Stimulated activated CD4-positive, alpha-beta T cell treated with anti-CD3 and anti-CD28 coated beads, Interleukin-1b, Interleukin-23, amount 100 ng/mL, for 48 hours (primary cell): ENCODE measurements around the gene MTCH2.
A peak's percentile ranks its signal among the peaks of the same experiment; 100 is the strongest.

Source experiments
- DNase-seq: peaks from one replicate; pipeline ENCODE4 v3.0.0-alpha.2; 2020

MTCH2 gene

GRCh38 chr11:47589118-47589517 lies 53.2 kb downstream of the MTCH2 start:
- no peak for DNase-seq

- no peak for DNase-seq
These were observed 54.5 kb downstream of the MTCH2 start for GRCh38 chr11:47587723-47588326.

GRCh38 chr11:47587039-47587716 lies 55.2 kb downstream of the MTCH2 start:
- DNase-seq, result no peak

- no peak for DNase-seq
These were observed 56.1 kb downstream of the MTCH2 start, which contains the start of gene FAM180B for GRCh38 chr11:47586098-47586855. Gene FAM180B (plus strand): TSS chr11:47586678. CDS start chr11:47586769, 91 bp downstream.

GRCh38 chr11:47583844-47584243 lies 58.5 kb downstream of the MTCH2 start:
- no peak for DNase-seq

- peak; percentile 90 for DNase-seq
These were observed 63.5 kb downstream of the MTCH2 start, which contains the start of the genes KBTBD4 and NDUFS3 for GRCh38 chr11:47578524-47579494. Gene KBTBD4 (minus strand): TSS chr11:47578970. CDS start chr11:47578951, 19 bp downstream. Gene NDUFS3 (plus strand): TSS chr11:47579074. CDS start chr11:47579092, 18 bp downstream.

- no peak for DNase-seq
These were observed 64.8 kb downstream of the MTCH2 start for GRCh38 chr11:47577460-47578041.

GRCh38 chr11:47573321-47573720 lies 69.0 kb downstream of the MTCH2 start:
- DNase-seq, result no peak

- no peak for DNase-seq
These were observed 69.6 kb downstream of the MTCH2 start for GRCh38 chr11:47572715-47573255.

GRCh38 chr11:47571895-47572294 lies 70.5 kb downstream of the MTCH2 start:
- DNase-seq, result no peak

GRCh38 chr11:47571357-47571729 lies 71.0 kb downstream of the MTCH2 start:
- no peak for DNase-seq

GRCh38 chr11:47570651-47571356 lies 71.6 kb downstream of the MTCH2 start:
- no peak for DNase-seq

GRCh38 chr11:47569646-47570045 lies 72.7 kb downstream of the MTCH2 start:
- DNase-seq, result no peak
